NOMO-1 treated with dmso at 0.1 percent for 144 hours (cell line): Measurements from ENCODE around the gene UPF3B.
"Not testable (repeated sequence)": the region's sequence is repeated elsewhere in the genome, so short reads cannot be mapped to it uniquely, and the experiment has no call there.

ENCODE experiments used
- DNase-seq: peaks from one replicate; lab custom pipeline; 2025; ENCODE audit not compliant: unreplicated experiment; lab: John Stamatoyannopoulos, UW

Gene UPF3B

GRCh38 chrX:119852382-119853353 is at the start of gene UPF3B:
TSS of gene UPF3B (minus strand) at chrX:119852963. CDS start at chrX:119852928, 35 bp downstream.
- DNase-seq: peak; percentile 94

- DNase-seq: no peak
Observed at GRCh38 chrX:119900976-119901375, 48.2 kb upstream of the UPF3B start.

GRCh38 chrX:119899125-119899524 is 46.4 kb upstream of the UPF3B start:
- DNase-seq: no peak

- DNase-seq: no peak
Observed at GRCh38 chrX:119895843-119896326, 43.1 kb upstream of the UPF3B start, which contains the start of gene AKAP14. TSS of gene AKAP14 (plus strand) at chrX:119895893. CDS start at chrX:119903224, 7,331 bp downstream.

- DNase-seq: not testable (repeated sequence)
Observed at GRCh38 chrX:119891961-119892692, 39.4 kb upstream of the UPF3B start.

GRCh38 chrX:119890626-119891025 is 37.9 kb upstream of the UPF3B start:
- not testable (repeated sequence) for DNase-seq

- peak; percentile 25 for DNase-seq
Observed at GRCh38 chrX:119887721-119888425, 35.1 kb upstream of the UPF3B start.

- DNase-seq: no peak
Observed at GRCh38 chrX:119885554-119886428, 33.0 kb upstream of the UPF3B start.

GRCh38 chrX:119880552-119881437 is 28.0 kb upstream of the UPF3B start:
- DNase-seq: peak; percentile 32

- DNase-seq: no peak
Observed at GRCh38 chrX:119880076-119880475, 27.3 kb upstream of the UPF3B start.

- DNase-seq: no peak
Observed at GRCh38 chrX:119878740-119879139, 26.0 kb upstream of the UPF3B start.

GRCh38 chrX:119871599-119872395 is 19.0 kb upstream of the UPF3B start, which contains the start of the genes NDUFA1 and RNF113A:
TSS of gene NDUFA1 (plus strand) at chrX:119871832. CDS start at chrX:119871912, 80 bp downstream.
TSS of gene RNF113A (minus strand) at chrX:119871733. CDS start at chrX:119871613, 120 bp downstream.
- peak; percentile 85 for DNase-seq

GRCh38 chrX:119871245-119871598 is 18.5 kb upstream of the UPF3B start:
- DNase-seq: no peak

GRCh38 chrX:119870626-119871131 is 17.9 kb upstream of the UPF3B start:
- no peak for DNase-seq

- DNase-seq: no peak
Observed at GRCh38 chrX:119853444-119853843, 681 bp upstream of the UPF3B start.

- no peak for DNase-seq
Observed at GRCh38 chrX:119833905-119834304, 18.9 kb downstream of the UPF3B start.

- DNase-seq: no peak
Observed at GRCh38 chrX:119828446-119828845, 24.3 kb downstream of the UPF3B start.
